ENCODE measurements around the gene MYO5B. TPM values are rescaled to one million over a fixed set of nuclear protein-coding genes. Genes with fewer than 3 reads are reported as not detected.

Gene MYO5B
- polyA plus RNA-seq, 1 experiment: 0.18 TPM

DNA sequence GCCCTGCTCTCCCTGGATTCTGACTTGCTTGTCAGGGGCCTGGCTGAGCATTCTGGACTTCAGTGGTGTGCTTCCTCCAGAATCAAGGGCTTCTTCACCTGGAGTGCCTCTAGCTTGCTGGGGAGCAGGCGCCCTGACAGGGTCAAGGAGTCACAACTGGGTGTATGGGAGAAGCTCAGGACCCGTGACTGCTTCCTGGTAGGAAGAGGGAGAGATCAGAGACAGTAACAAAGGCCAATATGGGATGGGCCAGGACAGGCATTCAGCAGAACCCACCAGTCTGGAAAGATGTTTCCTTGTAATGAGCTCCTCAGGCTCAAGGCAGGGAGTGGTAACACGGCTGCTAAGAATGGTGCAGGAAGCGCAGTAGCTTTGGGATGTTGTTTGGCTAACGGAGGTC lies 277.2 kb downstream of the MYO5B start:
- CTCF ChIA-PET: no interaction called here
- TF ChIP-seq, protein P1, sequence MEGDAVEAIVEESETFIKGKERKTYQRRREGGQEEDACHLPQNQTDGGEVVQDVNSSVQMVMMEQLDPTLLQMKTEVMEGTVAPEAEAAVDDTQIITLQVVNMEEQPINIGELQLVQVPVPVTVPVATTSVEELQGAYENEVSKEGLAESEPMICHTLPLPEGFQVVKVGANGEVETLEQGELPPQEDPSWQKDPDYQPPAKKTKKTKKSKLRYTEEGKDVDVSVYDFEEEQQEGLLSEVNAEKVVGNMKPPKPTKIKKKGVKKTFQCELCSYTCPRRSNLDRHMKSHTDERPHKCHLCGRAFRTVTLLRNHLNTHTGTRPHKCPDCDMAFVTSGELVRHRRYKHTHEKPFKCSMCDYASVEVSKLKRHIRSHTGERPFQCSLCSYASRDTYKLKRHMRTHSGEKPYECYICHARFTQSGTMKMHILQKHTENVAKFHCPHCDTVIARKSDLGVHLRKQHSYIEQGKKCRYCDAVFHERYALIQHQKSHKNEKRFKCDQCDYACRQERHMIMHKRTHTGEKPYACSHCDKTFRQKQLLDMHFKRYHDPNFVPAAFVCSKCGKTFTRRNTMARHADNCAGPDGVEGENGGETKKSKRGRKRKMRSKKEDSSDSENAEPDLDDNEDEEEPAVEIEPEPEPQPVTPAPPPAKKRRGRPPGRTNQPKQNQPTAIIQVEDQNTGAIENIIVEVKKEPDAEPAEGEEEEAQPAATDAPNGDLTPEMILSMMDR (IDR thresholded peaks at IDR 0.05; ENCODE audit: insufficient read depth, low read depth, low read length): no peak
- POLR2A ChIA-PET: no interaction called here

DNA sequence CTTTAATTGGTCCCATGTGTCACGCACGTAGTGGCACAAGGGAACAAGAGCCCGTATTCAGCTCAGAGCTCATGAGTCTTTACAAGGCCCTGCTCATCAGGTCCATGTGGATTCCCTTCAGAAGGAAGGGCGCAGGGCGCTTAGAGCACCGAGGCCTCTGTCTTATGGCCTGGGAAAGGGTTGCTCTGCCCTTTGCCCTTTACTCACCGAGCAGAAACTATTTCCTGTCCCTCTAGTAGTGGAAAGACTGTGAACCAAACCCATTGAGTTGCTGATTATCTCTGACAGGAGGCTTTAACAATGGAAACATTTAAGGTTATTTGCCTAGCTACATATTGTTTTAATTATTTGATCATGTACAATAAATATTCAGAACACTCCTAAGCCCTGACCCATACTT lies 279.6 kb downstream of the MYO5B start:
- TF ChIP-seq, protein P1 (IDR thresholded peaks at IDR 0.05; ENCODE audit: insufficient read depth, low read depth, low read length): no peak
- Histone ChIP-seq H3K4me3 (ENCODE audit: low read depth, low read length) (no peak overlapping the region), H3K36me3 (ENCODE audit: control insufficient read depth, insufficient read depth, low read length) (no peaks in the 10 kb centered on the region), H3K27me3 (ENCODE audit: control insufficient read depth, insufficient read depth, low read length) (peaks cover 4% of the 10 kb centered on the region)
- POLR2A ChIA-PET: no interaction called here
- DNase-seq (ENCODE audit: low read depth): no peak
- CTCF ChIA-PET: interaction anchor here (1.4 kb wide), 1 partner anchor 9 kb away, joined by 4 read pairs; no protein-coding TSS in a partner anchor

More for the DNA sequence above, 277.2 kb downstream of the MYO5B start:
- H3K27me3 ChIP-seq (ENCODE audit: control insufficient read depth, insufficient read depth, low read length): peaks cover 7% of the 10 kb centered on the region
- H3K4me3 ChIP-seq (ENCODE audit: low read depth, low read length): no peak overlapping the region
- H3K36me3 ChIP-seq (ENCODE audit: control insufficient read depth, insufficient read depth, low read length): no peaks in the 10 kb centered on the region
- no peak for DNase-seq (ENCODE audit: low read depth)

DNA sequence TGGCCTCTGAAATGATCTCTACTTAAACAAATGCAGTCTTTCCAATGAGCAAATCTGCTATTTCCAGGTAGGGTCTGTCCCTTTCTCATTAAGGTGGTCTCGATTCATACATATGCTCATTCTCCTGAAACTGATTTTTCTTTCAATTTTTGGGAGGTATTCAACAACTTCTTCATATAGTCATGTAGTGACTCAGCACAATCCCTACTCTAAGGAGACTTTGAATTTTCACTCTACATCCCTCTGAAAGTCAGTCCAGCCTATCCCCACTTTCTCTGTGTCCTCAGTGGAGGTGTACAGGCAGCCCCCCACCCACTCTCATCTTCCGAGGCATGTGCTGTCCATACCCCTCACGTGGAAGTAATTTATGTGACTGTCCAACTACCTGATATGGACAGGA lies 281.7 kb downstream of the MYO5B start:
- TF ChIP-seq, protein P1 (IDR thresholded peaks at IDR 0.05; ENCODE audit: insufficient read depth, low read depth, low read length): no peak
- CTCF ChIA-PET: no interaction called here
- H3K27me3 ChIP-seq (ENCODE audit: control insufficient read depth, insufficient read depth, low read length): peaks cover 6% of the 10 kb centered on the region
- H3K36me3 ChIP-seq (ENCODE audit: control insufficient read depth, insufficient read depth, low read length): no peaks in the 10 kb centered on the region
- POLR2A ChIA-PET: no interaction called here
- no peak overlapping the region for H3K4me3 ChIP-seq (ENCODE audit: low read depth, low read length)
- DNase-seq (ENCODE audit: low read depth): no peak

DNA sequence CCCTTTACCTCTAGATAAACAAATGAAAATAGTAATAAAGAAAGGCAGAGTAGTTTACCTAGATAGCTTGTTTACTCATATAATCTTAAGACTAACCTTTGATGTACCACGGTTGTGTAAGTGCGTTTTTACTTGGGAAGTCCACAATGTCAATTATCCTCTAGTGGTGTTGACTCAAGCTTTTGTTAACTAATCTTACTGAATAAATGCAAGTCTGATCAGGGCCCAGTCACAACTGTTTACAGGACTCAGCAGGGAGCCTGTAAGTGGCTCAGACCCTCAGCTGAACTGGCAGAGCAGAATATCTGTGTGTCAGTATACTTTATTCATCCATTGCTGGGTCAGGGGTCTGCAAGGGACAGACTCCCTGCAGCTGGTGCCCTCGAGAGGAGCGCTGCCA lies 283.5 kb downstream of the MYO5B start:
- Histone ChIP-seq H3K36me3 (ENCODE audit: control insufficient read depth, insufficient read depth, low read length) (no peaks in the 10 kb centered on the region), H3K4me3 (ENCODE audit: low read depth, low read length) (no peak overlapping the region), H3K27me3 (ENCODE audit: control insufficient read depth, insufficient read depth, low read length) (peaks cover 3% of the 10 kb centered on the region)
- POLR2A ChIA-PET: no interaction called here
- DNase-seq (ENCODE audit: low read depth): no peak
- TF ChIP-seq, protein P1 (IDR thresholded peaks at IDR 0.05; ENCODE audit: insufficient read depth, low read depth, low read length): no peak
- CTCF ChIA-PET: interaction anchor here (0.9 kb wide), 1 partner anchor 19 kb away, joined by 3 read pairs; no protein-coding TSS in a partner anchor

DNA sequence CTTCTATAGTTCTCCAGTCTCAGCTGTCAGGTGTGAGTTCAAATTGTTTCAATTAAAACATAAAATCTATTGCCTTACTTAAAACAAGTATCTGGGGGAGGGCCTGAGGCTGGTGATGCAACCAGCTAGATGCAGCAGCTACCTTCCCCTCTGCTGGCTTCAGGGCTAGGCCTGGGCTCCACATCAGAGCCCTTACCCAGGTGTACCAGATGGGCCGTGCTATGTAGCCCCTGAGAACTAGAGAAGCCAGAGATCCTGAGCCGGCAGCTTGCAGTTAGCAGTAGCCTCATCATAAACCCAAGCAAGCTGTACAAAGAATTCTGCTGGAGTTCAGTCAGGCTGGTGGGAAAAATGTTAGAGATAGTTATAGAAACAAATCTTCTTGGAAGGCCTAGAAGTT lies 284.0 kb downstream of the MYO5B start:
- Histone ChIP-seq H3K27me3 (ENCODE audit: control insufficient read depth, insufficient read depth, low read length) (peaks cover 3% of the 10 kb centered on the region), H3K4me3 (ENCODE audit: low read depth, low read length) (no peak overlapping the region), H3K36me3 (ENCODE audit: control insufficient read depth, insufficient read depth, low read length) (no peaks in the 10 kb centered on the region)
- TF ChIP-seq, protein P1 (IDR thresholded peaks at IDR 0.05; ENCODE audit: insufficient read depth, low read depth, low read length): no peak
- no peak for DNase-seq (ENCODE audit: low read depth)
- POLR2A ChIA-PET: no interaction called here
- CTCF ChIA-PET: interaction anchor here (0.9 kb wide), 1 partner anchor 20 kb away, joined by 3 read pairs; no protein-coding TSS in a partner anchor
